ENCODE measurements around the gene NEBL.
"Not testable (repeated sequence)": the region's sequence is repeated elsewhere in the genome, so short reads cannot be mapped to it uniquely, and the experiment has no call there.

NEBL gene, protein sequence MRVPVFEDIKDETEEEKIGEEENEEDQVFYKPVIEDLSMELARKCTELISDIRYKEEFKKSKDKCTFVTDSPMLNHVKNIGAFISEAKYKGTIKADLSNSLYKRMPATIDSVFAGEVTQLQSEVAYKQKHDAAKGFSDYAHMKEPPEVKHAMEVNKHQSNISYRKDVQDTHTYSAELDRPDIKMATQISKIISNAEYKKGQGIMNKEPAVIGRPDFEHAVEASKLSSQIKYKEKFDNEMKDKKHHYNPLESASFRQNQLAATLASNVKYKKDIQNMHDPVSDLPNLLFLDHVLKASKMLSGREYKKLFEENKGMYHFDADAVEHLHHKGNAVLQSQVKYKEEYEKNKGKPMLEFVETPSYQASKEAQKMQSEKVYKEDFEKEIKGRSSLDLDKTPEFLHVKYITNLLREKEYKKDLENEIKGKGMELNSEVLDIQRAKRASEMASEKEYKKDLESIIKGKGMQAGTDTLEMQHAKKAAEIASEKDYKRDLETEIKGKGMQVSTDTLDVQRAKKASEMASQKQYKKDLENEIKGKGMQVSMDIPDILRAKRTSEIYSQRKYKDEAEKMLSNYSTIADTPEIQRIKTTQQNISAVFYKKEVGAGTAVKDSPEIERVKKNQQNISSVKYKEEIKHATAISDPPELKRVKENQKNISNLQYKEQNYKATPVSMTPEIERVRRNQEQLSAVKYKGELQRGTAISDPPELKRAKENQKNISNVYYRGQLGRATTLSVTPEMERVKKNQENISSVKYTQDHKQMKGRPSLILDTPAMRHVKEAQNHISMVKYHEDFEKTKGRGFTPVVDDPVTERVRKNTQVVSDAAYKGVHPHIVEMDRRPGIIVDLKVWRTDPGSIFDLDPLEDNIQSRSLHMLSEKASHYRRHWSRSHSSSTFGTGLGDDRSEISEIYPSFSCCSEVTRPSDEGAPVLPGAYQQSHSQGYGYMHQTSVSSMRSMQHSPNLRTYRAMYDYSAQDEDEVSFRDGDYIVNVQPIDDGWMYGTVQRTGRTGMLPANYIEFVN
- 0 to 1.4 (median 0.54) reads per million in 4 donors for total RNA-seq

DNA sequence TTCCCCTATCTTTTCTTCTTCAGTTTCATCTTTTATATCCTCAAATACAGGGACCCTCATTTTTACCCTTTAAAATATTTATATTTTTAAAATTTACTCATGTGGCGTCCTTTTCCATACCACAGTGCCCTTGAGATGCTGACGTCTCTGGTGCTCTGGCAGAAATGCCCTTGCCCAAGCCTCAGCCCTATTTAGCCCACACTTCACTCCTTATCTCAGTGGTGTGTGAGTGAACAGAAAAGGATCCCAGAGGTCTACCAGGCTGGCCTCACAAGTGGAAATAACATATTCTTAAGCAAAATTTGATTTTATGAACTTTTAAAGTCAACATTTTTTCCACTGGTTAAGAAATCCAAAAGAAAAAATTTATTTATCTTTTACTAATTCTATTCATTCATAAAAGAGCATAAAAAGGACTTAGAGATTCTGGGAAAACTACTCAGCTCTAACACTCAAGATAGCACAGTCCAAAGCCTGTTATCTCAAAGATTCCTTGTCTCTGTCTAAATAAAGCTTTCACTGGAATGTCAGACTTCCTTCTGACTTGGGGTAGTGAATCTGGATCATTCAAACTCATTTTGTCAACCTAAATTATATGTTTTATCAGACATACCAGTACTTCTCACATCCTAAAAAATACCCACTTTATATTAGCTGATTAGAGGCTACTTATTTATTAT is at the start of gene NEBL:
Gene NEBL (minus strand): TSS at position 166 of the 680 bp plus-strand sequence. CDS start 106 bp downstream, at position 60.
- DNase-seq = no peak

DNA sequence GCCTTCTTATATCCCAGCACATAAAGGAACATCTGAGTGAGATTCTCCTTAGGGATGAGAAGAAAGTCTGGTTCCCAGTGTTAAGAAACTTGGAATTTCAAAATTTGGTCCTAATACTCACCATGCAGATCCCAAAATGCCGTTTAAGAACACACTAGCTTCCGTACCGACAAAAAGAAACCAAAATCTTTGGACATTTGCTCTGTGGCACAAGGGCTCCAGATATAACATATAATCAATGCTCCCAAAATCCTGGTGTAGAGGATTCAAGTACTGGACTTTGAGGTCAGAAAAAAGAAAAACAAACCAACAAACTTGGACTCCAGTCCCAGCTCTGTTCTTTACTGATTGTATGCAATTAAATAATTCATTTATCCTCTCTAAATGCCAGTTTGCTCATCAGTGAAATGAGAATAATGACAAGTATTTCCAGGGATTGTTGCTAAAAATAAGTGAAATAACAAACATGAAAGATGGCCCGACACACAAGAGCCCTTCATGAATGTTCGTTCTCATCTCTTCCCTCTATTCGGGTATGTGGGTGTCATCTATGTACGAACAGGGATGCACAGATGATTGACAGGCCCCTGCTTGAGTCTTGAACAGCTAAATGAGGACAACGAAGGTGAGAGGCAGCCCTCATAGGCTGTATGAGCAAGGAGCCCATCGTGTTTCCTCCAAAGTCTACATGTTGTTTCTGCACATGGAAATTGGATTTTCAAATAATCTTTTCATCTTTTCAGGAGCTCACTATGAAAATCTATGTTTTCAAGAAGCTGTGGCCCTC is 48.6 kb upstream of the NEBL start:
- no peak for DNase-seq

DNA sequence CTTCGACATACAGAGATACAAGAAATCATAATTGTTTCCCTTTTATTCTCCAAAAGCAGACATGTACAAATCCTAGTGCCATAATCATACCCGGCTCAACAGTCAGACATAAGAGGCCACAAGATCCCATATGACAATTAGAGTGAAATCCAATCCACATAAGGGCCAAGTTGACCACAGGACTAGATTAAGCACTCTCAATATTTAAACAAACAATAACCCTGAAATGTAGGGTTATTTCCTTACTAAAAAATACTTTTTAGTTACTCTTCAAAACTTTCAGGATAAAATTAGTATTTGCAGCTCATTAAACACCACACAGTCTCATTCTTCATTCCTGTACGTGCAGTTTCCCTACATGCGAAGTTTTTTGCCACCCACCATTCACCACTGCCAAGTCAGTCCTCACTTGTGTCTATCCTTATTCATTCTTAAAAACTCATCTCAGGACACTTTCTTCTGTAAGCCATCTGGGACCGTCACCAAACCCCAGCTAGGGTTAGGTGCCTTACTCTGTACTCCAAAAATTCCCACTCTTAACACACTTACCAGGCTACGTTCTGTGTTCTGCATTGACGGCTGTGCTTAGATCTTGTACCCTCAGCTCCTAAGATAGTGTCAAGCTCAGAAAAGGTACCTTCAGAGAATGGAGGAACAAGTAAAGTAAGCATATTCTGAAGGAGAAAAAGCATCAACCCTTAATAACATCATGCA is 47.8 kb upstream of the NEBL start:
- DNase-seq = no peak

DNA sequence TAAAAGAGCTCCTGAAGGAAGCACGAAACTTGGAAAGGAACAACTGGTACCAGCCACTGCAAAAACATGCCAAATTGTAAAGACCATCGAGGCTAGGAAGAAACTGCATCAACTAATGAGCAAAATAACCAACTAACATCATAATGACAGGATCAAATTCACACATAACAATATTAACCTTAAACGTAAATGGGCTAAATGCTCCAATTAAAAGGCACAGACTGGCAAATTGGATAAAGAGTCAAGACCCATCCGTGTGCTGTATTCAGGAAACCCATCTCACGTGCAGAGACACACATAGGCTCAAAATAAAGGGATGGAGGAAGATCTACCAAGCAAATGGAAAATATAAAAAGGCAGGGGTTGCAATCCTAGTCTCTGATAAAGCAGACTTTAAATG is 42.3 kb upstream of the NEBL start:
- DNase-seq = not testable (repeated sequence)

DNA sequence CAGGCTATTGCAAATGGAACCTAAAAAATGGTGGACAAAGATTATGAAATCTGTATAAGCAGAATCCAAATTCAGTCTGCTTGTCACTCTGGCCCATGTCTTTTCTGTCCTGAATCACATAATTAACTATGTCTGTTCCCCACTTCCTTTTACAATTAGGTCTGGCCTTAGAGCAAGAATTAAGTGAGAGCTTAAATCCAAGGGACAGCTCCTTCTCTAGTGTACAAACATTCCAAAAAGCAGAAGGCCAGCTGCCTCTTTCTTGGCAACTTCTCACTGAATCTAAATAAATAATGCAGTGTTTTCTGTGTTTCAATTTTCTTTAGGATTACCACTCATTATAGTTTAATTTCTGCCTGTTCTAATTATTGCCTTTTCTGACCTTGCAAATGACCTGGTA is 39.3 kb upstream of the NEBL start:
- no peak for DNase-seq

DNA sequence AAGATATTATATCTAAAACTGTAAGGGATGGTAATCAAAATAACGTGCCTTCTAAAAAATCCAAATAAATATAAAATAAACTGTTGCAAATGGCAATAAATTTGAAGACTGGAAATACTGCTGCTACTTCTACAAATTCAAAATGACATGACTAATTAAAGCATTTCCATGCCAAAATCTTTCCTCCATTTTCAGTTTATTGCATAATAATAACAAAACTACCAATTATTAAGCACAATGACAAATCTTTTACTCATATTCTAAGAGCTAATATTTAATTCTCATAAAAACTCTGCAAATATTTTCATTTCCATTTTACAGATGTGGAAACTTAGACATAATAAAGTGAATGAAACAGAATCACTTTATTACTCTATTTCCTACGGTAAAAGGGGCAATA is 38.8 kb upstream of the NEBL start:
- DNase-seq = no peak

DNA sequence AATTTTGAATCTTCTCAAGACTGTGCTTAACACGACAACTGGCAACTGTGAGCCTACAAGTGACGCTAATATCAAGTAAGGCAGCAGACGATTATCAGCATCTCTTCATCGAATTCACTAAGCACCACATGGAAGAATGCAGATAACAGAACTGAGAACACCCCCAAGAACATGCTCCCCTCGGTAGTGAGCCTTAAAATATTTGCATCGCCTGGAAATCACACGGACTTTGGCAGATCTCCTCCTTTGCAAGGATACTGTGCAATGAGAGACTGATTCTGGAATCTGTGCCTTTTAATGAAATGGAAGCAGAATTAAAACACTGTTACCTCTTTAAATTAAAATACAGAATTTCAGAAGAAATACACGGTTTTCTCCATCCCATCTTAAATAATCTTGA is 38.2 kb upstream of the NEBL start:
- DNase-seq = no peak

DNA sequence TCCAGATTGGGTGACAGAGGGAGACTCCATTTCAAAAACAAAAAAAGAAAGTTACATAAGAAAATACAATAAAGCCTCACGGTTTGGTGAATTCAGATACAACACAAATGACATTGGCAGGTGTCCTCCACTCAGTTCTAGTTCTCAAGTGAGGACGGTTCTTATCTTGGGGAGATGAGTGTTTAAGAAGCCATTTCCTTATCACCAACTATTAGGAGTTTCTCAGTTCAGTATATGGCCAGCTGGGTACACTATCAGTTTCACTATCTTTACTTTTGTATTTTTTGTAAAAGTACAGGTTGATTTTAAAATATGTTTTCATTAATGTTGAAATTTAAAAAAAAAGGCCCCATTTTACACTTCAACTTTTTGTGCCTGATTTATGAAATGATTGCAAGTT is 36.6 kb upstream of the NEBL start:
- DNase-seq = no peak

DNA sequence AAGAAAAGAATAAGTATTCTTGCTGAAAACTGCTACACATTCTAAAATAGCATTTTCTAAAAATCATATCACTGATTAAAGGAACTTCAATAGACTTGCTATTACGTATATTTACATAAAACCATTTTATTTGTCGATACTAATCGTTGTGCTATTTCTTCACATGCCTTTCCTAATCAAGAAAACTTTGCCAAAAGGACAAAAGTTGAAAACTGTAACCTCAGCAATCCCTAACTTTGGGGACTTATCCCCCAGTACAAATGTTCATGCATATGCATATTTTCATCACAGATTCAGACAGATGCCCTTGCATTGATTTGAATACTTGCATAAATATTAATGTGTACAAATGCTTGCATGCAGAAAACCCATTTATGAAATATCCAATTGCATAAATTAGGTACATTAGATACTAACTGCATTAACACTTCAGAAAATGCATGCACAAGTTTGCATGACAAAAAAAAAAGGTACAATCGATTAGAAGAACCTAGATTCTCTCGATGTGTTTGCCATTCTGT is 35.6 kb upstream of the NEBL start:
- DNase-seq = no peak

DNA sequence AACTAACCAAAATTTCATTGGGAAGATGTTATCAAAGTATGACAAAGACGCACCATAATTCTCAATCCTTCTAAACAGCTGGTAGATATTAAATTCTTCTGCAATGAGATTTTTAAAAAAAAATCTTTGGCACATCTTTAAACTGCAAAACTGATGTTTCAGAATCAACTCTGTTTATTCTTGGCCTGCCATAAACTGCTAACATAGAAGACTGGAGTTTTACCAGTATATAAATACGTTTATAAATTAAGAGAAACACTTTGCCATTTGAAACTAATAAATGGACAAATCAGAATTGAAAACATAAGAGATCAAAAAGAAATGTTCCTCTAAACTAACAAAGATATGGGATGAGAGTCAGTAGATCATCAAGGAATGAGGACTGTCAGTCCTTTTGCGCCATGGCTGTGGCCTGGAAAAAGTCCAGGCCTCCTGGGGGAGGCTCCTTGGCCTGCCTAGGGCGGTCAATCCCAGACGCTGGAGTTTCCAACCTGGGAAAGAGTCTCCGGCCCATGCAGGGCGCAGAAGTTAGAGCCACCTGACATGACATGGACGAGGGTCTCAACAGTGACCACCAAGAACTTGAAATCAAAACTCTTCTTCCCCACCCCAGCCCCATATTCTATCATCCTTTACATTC is 34.2 kb upstream of the NEBL start:
- DNase-seq = no peak

DNA sequence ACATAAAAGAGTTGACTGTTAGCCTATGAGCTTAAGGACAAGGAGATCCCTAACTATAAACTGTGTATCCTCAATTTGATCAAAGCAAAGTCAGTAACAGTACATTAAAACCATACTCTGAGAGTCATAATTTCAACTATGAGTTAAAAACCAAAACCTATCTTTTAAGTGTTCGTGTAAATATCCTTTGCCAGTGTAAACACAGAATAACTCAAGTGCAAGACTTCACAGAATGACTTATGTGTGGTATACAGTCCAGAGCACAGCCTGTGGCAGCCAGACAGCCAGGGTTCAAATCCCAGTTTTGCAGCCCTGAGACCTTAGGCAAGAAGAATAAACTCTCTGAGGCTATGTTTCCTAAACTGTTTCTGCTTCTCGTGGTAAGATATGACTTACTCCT is 30.3 kb upstream of the NEBL start:
- no peak for DNase-seq

DNA sequence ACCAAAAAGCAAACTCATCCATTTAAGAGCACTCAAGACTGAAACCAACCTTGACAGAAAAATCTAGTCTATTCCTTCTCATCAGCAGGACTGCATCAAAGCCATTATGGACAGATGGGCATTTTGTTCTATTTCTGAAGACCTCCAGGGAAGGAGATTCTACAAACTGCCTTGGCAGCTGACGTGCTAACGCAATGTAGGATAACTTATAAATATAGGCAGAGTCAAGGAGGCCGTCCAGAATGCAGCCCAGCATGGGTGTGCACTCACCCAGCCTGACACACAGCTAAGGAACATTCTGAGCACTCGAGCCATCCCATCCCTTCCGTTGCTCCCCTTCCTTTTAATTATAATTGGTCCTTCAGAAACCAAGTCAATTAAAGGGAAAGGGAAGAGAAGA is 25.3 kb upstream of the NEBL start:
- DNase-seq = no peak

DNA sequence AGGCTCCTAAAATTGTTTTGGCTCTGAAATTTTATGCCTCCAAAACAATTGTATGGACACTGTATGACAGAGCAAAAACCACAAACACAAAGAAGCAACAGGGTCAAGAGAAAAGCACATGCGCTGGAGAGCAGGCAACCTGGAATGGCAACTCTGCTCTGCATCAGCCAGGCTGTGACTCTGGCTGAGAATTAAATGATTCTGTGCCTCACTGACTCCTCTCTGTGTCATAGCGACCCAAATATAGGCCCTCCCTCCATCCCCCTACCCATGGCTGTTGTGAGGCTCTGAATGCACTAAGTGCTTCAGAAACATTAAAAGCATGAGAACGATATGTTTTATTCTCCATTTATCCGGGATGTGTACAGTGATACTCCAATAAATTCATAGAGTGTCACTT is 24.9 kb upstream of the NEBL start:
- DNase-seq = no peak

DNA sequence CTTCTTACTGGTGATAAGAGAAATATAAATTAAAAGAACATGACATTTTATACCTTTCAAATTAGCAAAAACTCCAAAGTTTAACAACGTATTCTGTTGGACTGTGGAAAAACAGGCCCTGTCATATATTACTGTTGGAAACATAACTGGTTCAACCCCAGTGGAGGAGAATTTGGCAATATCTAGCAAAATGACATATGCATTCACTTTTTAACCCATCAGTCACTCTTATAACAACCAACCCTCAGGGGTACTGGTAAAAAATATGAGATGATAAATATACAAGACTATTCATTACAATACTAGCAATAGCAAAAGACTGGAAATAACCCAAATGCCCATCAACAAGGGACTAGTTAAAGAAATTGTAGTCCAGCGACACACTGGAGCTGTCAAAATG is 22.9 kb upstream of the NEBL start:
- no peak for DNase-seq

DNA sequence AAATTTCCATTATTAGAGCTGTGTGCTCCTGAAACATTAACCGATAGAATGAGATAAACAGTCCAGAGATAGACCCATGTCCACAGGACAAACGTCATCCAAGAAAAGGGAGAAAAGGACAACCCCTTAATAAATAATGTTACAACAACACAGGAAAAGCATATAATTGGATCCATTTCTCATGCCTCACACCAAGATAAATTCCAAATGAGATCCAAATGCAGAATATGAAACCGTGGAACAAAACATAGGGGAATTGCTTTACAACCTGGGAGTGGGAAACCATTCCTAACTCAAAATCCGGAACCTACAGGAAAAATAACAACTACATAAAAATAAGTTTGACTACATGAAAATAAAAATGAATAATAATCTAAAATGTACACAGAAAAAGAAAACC is 22.4 kb upstream of the NEBL start:
- no peak for DNase-seq

DNA sequence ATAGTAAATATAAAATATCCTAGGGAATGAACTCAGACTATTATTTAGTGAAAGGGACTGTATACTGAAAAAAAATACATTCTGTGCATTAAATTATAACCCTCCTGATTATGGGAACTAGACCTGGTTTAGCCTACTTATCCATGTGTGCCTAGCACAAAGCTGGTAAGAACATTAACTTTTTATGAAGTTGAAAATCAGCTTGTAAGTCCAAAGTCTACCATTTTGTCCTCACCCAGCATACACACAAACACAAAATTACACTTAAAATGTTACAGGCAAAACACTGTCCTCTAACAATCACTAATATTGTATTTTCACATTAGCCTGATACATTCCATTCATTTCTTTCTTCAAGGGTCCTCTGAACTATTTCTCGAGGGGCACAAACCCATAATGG is 19.9 kb upstream of the NEBL start:
- DNase-seq = no peak

DNA sequence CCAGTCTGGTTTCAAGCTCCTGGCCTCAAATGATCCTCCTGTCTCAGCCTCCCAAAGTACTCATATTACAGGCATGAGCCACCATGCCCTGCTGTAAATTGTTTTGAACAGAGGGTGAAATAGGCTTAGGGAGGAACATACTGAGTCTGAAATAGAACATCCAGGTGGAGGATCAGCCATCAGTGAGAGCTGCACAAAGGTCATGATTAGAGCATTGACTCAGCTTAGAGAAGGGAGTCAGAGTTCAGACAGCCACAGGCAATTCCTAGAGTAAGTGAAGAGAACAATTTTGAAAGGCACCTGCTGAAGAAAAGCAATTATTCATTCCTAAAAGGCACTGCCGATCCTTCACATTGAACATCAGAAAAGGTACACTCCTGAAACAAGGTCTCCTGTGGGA is 15.9 kb upstream of the NEBL start:
- no peak for DNase-seq

DNA sequence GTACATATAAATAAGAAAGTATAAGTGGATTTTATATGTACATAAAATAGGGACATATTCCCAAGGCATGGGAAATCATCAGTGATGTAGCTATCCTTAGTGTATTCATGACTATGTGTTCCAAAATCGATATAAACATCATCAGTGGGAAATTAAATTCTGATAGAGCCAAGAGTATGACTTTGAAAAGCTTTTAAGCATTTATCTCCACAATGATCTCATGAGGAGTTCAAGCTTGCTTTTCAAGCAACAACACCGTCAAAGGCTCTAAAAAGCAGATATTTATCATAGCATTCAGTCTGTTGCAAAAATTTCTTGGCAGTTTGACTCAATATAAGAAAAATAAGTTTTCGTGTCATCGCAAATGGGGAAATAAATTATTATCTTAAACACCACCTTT is 14.5 kb upstream of the NEBL start:
- no peak for DNase-seq

DNA sequence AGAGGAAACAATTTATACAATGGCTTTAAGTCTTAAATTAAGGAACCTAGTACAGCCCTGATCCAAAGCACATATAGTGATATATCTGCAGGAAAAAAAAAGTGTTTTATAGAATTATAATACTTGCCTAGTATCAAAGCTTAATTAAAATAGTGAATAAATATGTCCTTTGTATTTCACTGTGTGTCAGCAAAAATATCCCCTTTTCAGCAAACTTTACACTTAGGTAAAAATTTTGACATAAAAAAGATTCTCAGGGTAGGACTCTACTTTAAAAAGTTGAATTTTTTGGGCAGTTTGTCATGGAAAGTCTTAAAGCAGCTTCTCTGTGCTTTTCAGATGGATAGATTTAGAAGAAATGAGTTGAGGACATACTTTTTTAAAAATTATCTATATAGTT is 12.7 kb upstream of the NEBL start:
- DNase-seq = no peak

DNA sequence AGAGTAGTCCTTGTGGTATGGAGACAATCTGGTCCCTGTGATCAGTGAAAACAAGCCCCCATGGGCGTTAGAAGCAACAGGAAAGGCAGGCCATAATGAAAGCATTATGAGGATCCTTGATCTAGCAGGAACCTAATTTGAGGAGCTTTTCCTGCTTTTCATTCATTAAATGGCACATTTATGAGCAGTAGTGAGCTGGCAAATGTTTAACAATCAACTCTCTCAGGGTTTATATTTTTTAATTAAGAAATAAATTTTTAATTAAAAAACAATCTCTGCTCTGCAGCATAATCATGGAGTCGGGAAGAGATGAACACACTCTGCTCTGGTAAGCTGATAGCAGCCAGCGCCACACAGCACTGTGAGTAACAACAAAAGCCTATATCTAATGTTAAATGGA is 11.3 kb upstream of the NEBL start:
- DNase-seq = no peak

All from T-helper 1 cell (primary cell).